BJ (cell line): ENCODE measurements around the gene MRI1. TPM values are rescaled to one million over a fixed set of nuclear protein-coding genes. Genes with fewer than 3 reads are reported as not detected.
"Not testable (repeated sequence)": the region's sequence is repeated elsewhere in the genome, so short reads cannot be mapped to it uniquely, and the experiment has no call there.

ENCODE experiments used
- CTCF ChIA-PET: fragments of 350-600 bp; formaldehyde crosslinking; extraction: SDS; loops from one replicate; lab custom pipeline; 2021; ENCODE audit warnings: antibody characterized with exemption, inconsistent platforms; lab: Yijun Ruan, JAX
- POLR2A ChIA-PET: fragments of 300-600 bp; sonication (Branson Sonifier 250); formaldehyde crosslinking; extraction: SDS; loops from one replicate; lab custom pipeline; 2021; ENCODE audit warnings: antibody characterized with exemption; lab: Charles Lee
- DNase-seq: peaks from one replicate; pipeline ENCODE4 v3.0.0-alpha.2; 2011; ENCODE audit warnings: low read depth
- H3K27me3 ChIP-seq: 2 replicates; pipeline ENCODE4 v1.6.0; 2011; ENCODE audit warnings: low read length; ENCODE audit not compliant: control insufficient read depth, insufficient read depth
- H3K36me3 ChIP-seq: 2 replicates; pipeline ENCODE4 v1.5.1; 2011; ENCODE audit warnings: low read length; ENCODE audit not compliant: control insufficient read depth, insufficient read depth
- H3K4me3 ChIP-seq: 2 replicates; pipeline ENCODE4 v1.5.1; 2011; ENCODE audit warnings: low read depth, mild to moderate bottlenecking, control low read depth, low read length
- CTCF ChIP-seq: IDR thresholded peaks from 2 replicates; pipeline ENCODE4 v1.5.1; 2011; ENCODE audit warnings: low read depth, mild to moderate bottlenecking, control low read depth, inconsistent platforms, low read length, moderate library complexity; ENCODE audit not compliant: insufficient read depth
- polyA plus RNA-seq: library from polyadenylated mRNA; depleted of rRNA; stranded (reverse); fragments of >200 nt; gene quantifications from 2 replicates; pipeline ENCODE4 v1.2.3, GENCODE V29; 2011

The MRI1 gene
- polyA plus RNA-seq, 1 experiment: 42.1 TPM

GRCh38 chr19:13747098-13747453, 17.2 kb upstream of the MRI1 start:
- peak overlapping the region; percentile 26 for H3K4me3 ChIP-seq
- peaks cover 4% of the 10 kb centered on the region; the same call in 1 of the 2 replicates for H3K36me3 ChIP-seq
- POLR2A ChIA-PET: no interaction called here
- CTCF ChIA-PET: interaction anchor here (0.6 to 1.4 kb wide), 3 partner anchors 10 to 16 kb away, joined by 3 to 4 read pairs (median 3); no protein-coding TSS in a partner anchor
- TF ChIP-seq CTCF: no peak
- DNase-seq: no peak
- H3K27me3 ChIP-seq: no peaks in the 10 kb centered on the region

- peak overlapping the region; percentile 74 for H3K4me3 ChIP-seq
- ChIA-PET POLR2A (interaction anchor here (0.5 kb wide), 1 partner anchor 33 kb away, joined by 3 read pairs; no protein-coding TSS in a partner anchor), CTCF (interaction anchor here (0.9 to 1.4 kb wide), 5 partner anchors 12 to 486 kb away, joined by 3 to 4 read pairs (median 3); no protein-coding TSS in a partner anchor)
- DNase-seq: no peak
- TF ChIP-seq CTCF: no peak
- H3K36me3 ChIP-seq: peaks cover 7% of the 10 kb centered on the region
- no peaks in the 10 kb centered on the region for H3K27me3 ChIP-seq
Measured at GRCh38 chr19:13748169-13748828, 16.0 kb upstream of the MRI1 start.

- CTCF ChIA-PET: interaction anchor here (1.3 kb wide), 1 partner anchor 9 kb away, joined by 3 read pairs; no protein-coding TSS in a partner anchor
- Histone ChIP-seq H3K36me3 (peaks cover 23% of the 10 kb centered on the region), H3K27me3 (no peaks in the 10 kb centered on the region), H3K4me3 (no peak overlapping the region)
- no peak for TF ChIP-seq CTCF
- POLR2A ChIA-PET: no interaction called here
- DNase-seq: no peak
Measured at GRCh38 chr19:13751436-13751835, 12.9 kb upstream of the MRI1 start.

DNA sequence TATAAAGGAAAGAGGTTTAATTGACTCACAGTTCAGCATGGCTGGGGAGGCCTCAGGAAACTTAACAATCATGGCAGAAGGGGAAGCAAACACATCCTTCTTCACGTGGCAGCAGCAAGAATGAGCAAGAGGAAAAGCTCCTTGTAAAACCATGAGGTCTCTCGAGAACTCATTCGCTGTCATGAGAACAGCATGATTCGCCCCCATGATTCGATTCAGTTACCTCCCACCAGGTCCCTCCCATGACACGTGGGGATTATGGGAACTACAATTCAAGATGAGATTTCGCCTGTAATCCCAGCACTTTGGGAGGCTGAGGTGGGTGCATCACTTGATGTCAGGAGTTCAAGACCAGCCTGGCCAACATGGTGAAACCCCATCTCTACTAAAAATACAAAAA, 10.7 kb upstream of the MRI1 start:
- CTCF ChIA-PET, POLR2A ChIA-PET, H3K27me3 ChIP-seq, DNase-seq, H3K4me3 ChIP-seq: not testable (repeated sequence)
- peaks cover 37% of the 10 kb centered on the region for H3K36me3 ChIP-seq

DNA sequence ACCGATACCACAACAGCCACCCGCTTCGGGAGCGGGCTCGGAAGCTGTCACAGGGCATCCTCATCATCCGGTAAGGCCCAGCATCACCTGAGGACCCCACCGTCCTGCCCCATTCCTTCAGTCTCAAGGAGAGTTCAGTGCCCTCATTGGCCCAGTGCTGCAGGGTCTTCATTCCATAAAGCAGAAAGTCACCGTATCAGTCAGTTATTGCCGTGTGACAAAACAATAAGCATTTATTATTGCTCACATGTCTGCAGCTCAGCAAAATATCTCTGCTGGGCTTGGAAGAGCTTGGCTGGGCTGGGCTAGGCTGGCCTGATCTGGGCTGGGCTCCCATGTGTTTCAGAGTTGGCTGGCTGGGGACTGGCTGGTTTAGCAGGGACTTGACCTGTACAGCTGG, 8.1 kb upstream of the MRI1 start:
- TF ChIP-seq CTCF: no peak
- peaks cover 47% of the 10 kb centered on the region for H3K36me3 ChIP-seq
- no peak overlapping the region for H3K4me3 ChIP-seq
- POLR2A ChIA-PET: interaction anchor here (0.6 kb wide), 1 partner anchor 25 kb away, joined by 3 read pairs; no protein-coding TSS in a partner anchor
- H3K27me3 ChIP-seq: no peaks in the 10 kb centered on the region
- no peak for DNase-seq
- CTCF ChIA-PET: no interaction called here
